ENCODE results near the gene THSD1.

DNA sequence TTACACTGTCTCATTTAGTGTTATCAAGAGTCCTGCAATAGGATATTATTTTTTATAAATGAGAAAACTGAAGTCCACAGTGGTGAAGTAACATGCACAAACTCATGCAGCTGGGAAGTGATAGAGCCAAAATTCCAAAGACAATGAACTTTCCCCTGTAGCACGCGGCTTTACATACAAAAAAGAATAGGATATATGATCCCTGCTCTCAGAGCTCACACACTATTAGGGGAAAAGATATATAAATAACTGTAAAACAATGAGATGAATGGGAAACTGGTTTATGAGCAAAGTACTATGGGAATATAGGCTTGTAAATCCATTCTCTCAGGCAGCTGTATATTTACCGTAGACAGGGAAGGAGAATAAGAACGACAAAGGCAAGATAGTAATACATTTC lies 39.7 kb downstream of the THSD1 start:
- TF ChIP-seq, protein P1, sequence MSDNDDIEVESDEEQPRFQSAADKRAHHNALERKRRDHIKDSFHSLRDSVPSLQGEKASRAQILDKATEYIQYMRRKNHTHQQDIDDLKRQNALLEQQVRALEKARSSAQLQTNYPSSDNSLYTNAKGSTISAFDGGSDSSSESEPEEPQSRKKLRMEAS (IDR thresholded peaks at IDR 0.05): no peak
- TF ChIP-seq, protein P2, sequence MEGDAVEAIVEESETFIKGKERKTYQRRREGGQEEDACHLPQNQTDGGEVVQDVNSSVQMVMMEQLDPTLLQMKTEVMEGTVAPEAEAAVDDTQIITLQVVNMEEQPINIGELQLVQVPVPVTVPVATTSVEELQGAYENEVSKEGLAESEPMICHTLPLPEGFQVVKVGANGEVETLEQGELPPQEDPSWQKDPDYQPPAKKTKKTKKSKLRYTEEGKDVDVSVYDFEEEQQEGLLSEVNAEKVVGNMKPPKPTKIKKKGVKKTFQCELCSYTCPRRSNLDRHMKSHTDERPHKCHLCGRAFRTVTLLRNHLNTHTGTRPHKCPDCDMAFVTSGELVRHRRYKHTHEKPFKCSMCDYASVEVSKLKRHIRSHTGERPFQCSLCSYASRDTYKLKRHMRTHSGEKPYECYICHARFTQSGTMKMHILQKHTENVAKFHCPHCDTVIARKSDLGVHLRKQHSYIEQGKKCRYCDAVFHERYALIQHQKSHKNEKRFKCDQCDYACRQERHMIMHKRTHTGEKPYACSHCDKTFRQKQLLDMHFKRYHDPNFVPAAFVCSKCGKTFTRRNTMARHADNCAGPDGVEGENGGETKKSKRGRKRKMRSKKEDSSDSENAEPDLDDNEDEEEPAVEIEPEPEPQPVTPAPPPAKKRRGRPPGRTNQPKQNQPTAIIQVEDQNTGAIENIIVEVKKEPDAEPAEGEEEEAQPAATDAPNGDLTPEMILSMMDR (IDR thresholded peaks at IDR 0.05; ENCODE audit: low read depth, low read length, missing input control): no peak

All from liver (tissue), 2 donors.